Measurements from ENCODE around the gene HID1. TPM values are rescaled to one million over a fixed set of nuclear protein-coding genes. Genes with fewer than 3 reads are reported as not detected.

Gene HID1
- total and polyA plus RNA-seq, 9 of the 15 experiments (the other 6 are each of a cell fraction or from before 2014, with no cell fraction given), result 0.14 to 2.1 (median 0.54) TPM; not detected in 2

DNA sequence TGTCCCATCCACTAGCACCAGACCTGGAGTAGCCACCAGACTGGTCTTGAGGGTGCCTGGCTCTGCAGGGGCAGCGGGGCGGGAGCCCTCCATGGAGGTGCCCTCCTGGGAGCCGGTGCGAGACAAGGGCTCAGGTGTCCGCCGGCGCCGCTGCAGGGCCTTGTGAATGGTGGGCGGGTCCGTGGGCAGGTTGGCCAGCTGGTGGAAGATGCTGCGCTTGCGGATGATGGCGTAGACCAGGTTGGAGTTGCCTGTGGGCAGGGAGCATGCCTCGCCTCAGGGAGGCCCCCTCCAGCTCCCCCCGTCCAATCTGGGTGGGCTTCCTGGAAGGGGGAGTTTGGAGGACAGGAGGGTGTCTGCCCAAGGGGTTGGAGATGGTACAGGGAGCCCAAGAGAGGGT lies 18.4 kb downstream of the HID1 start:
- Histone ChIP-seq H3K27me3 (ENCODE audit: control insufficient read depth in 2 of 2, insufficient read depth in 2 of 2, low read length in 2 of 2) (peaks cover 8 to 28% of the 10 kb centered on the region in 2 experiments; a peak in 3 of 5 replicates), H3K9ac (ENCODE audit: insufficient read depth in 1 of 2, low read depth in 2 of 2, low read length in 2 of 2) (peak overlapping the region in 1 of 2 experiments; percentile 31; a peak in 1 of 4 replicates), H3K27ac (ENCODE audit: extremely low read depth, low read depth, low read length) (no peak overlapping the region), H3K9me3 (replicated peaks; ENCODE audit: control insufficient read depth, insufficient read depth, low read depth, low read length) (peaks cover 4% of the 10 kb centered on the region; the same call in 1 of the 2 replicates), H3K79me2 (ENCODE audit: control insufficient read depth, insufficient read depth, low read length) (no peaks in the 10 kb centered on the region), H2AFZ (ENCODE audit: low read depth, low read length) (no peak overlapping the region), H3K36me3 (ENCODE audit: control insufficient read depth, insufficient read depth, low read length) (no peaks in the 10 kb centered on the region), H3K4me1 (replicated peaks in 1 of 2; ENCODE audit: control insufficient read depth in 2 of 2, insufficient read depth in 2 of 2, low read length in 2 of 2) (peaks cover 0 to 50% of the 10 kb centered on the region in 2 experiments; a peak in 3 of 5 replicates), H4K20me1 (replicated peaks; ENCODE audit: control insufficient read depth, insufficient read depth, low read length) (no peaks in the 10 kb centered on the region), H3K4me2 (ENCODE audit: insufficient read depth, low read length) (no peak overlapping the region), H3K4me3 (no peak overlapping the region), H3K9me1 (ENCODE audit: control insufficient read depth, insufficient read depth, low read length) (no peaks in the 10 kb centered on the region)
- ATAC-seq, result no peak
- CTCF ChIA-PET (ENCODE audit: low intra/inter-chr PET ratio), result no interaction called here
- FAIRE-seq, result no peak
- no peak for DNase-seq (ENCODE audit: extremely low read depth in 1 of 4, low spot score in 3 of 4)
- POLR2A ChIA-PET, result interaction anchor here (0.5 to 0.6 kb wide), 2 partner anchors 29 to 1284 kb away, joined by 3 to 4 read pairs; no protein-coding TSS in a partner anchor
- TF ChIP-seq FOSL1 (tag; conservative IDR thresholded peaks at IDR 0.05) (no peak), POLR2B (IDR thresholded peaks at IDR 0.05; ENCODE audit: low read depth, partially characterized antibody) (no peak), SOX6 (IDR thresholded peaks at IDR 0.05) (no peak), NEUROD1 (IDR thresholded peaks at IDR 0.05; ENCODE audit: borderline replicate concordance, low read depth, low read length, partially characterized antibody) (no peak), NCOA1 (IDR thresholded peaks at IDR 0.05; ENCODE audit: low read depth) (no peak), ETS2 (tag; IDR thresholded peaks at IDR 0.05; ENCODE audit: borderline replicate concordance, poor library complexity, severe bottlenecking) (no peak)
- TF ChIP-seq, protein P1, sequence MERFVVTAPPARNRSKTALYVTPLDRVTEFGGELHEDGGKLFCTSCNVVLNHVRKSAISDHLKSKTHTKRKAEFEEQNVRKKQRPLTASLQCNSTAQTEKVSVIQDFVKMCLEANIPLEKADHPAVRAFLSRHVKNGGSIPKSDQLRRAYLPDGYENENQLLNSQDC (CRISPR knock-in tag; IDR thresholded peaks at IDR 0.05), result no peak
- TF ChIP-seq, protein P2, sequence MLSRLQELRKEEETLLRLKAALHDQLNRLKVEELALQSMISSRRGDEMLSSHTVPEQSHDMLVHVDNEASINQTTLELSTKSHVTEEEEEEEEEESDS (CRISPR knock-in tag; IDR thresholded peaks at IDR 0.05), result no peak
- 39% methylated on average over 14 of the region's 15 CpGs for WGBS (ENCODE audit: insufficient coverage, low coverage, missing lambda C conversion rate)
- intact Hi-C loops (cut with micrococcal nuclease) (no loop called here), in situ Hi-C loops (cut with MboI) (no loop called here)
- no TSS peak for BruUV-seq (replicated peaks)
